Hindlimb muscle (tissue), 1 donor: ENCODE results near the gene HOXA3. TPM values are rescaled to one million over a fixed set of nuclear protein-coding genes. Genes with fewer than 3 reads are reported as not detected.

Source experiments
- DNase-seq: peaks from one replicate; pipeline ENCODE4 v3.0.0-alpha.2; 2013
- polyA plus RNA-seq: library from polyadenylated mRNA; unstranded; fragments of 120-200 nt; gene quantifications from one replicate; pipeline ENCODE4 v1.2.1, GENCODE V29; 2013; ENCODE audit not compliant: insufficient read length

The HOXA3 gene
- polyA plus RNA-seq, 1 donor = 11.2 TPM

DNA sequence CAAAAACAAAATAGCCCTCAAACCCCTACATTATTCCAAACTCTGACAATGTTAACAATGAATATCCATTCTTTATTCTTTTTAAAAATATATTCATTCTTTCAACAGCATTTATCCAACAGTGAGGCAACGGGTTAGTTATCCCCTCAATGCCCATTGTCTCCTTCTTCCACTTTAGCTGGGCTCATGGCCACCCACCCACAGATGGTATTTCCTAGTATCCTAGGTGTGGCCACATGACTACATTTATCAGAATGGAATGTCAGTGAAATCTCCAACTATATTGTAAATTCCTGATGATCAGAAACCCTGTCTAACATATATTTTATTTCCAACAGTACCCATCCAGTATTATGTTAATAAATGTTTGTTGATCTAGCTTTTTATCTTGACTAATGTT, 70.2 kb downstream of the HOXA3 start:
- no peak for DNase-seq

DNA sequence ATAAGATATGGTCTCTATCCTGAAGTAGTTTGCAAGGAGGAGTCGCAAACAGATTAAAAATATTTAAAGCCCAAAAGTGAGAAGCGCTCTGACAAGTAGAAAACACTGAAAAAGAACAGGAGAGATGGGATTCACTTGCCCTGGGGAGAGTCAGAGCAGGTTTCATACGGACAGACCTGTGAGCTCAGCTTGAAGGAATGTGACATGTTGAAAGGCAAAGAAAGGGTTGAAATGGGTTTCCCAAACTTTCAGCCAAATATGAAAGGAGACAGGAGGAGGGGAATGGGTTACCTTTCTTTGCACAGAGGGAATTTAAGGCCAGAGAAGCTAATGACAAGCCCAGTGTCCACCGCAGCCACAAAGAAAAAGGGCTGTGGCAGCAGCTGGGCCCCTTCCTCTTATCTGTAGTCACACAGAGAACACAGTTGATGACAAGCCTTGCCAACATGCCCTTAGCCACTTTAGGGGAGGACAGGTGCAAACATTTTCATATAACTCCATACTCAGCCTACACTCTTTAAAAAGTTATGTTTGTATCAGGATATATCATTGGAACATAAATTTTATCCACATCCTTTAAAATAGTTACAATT, 71.4 kb downstream of the HOXA3 start:
- no peak for DNase-seq

DNA sequence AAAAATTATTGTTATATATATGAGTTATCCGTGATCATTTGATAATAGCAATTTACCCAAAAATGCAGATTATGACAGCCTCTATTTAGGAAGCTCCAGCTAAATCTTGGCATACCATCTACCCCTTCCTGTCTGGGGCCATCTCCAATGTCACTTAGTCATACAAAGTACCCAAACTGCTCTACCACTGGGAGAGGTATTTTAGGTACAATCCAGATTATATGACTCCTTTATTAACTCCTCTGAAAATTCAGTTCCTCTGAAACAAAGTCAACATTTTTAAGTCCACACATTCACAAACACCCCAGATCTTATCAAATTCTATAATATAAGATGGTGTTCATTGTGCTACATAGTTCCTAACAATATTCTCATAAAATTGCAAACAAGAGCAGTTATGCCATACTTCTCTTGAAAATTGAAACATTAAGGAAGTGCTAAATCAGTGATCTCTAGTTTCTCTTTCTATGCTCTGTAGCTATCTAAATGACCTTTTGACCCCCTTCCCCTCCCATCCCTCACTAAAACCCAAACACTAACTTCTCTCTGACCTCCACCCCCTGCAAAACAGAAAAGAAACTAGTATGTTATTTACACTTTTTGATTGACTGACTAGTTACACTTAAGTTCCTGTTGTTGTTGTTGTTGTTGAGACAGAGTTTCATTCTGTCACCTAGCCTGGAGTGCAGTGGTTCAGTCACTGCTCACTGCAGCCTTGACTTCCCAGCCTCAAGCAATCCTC, 73.0 kb downstream of the HOXA3 start:
- no peak for DNase-seq

DNA sequence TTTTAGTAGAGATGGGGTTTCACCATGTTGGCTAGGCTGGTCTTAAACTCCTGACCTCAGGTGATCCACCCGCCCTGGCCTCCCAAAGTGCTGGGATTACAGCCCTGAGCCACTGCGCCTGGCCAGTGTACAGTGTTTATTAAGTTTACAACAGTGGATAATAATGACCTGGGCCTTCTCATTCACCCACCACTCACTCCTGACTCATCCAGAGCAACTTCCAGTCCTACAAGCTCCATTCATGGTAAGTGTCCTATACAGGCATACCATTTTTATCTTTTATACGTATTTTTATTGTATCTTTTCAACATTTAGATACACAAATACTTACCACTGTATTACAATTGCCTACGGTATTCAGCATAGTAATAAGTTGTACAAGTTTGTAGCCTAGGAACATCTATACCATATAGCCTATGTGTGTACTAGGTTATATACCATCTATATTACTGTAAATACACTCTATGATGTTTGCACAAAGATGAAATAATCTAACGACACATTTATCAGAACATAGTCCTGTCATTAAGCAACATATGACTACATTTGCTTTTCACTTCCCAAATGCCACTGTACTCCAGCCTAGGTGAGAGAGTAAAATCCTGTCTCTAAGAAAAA, 73.7 kb downstream of the HOXA3 start:
- DNase-seq = no peak

DNA sequence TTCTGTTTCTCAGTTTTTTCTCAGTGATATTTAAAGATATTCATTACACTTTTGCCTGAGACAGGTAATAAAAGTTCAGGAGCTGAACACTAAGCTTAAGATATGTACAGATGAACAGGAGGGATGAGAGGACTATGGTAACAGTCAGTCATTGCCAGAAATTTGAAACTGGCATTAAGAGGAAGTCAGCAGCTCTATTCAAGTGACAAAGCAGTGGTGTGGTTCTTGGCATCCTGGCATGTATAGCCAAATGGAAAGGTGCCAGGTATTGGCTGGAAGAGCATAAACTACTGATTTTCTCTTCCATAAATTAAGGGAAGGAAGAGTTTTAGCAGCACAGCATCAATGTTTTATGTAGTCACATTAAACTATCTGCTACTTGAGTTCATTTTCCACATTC, 79.3 kb downstream of the HOXA3 start:
- DNase-seq = no peak

DNA sequence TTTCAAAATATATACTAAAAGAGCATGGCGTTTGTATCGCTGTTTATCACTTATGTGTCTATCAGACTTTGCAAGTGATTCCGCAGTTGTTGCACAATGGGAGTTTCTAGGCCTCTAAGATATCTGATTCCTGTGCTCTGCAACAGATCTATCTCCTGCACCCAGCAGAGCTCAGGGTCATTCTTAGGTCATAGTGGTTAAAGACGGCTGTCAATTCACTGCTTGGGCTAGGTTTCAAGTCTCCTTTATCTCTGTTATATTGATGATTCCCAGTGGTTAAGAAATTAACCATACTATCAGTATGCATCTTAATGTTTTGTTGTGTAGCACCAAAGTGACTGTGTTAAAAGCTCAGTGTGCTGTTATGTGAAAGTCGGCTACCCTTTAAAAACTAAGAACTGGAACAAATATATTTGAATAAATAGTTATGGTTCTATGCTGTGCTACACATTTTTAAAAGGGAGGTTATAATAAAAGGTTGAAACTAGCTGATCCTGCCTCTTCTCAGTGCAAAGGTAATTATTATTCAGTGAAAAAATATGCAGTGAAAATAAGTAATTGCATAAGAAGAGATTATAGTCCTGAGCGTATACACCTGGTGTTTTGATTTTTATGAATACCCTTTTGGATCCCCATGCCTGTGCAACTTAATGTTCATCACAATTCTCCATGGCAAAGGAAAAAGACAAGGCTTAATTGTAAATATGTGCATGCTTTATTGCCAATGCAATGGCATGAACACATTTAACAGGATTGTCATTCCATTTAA, 80.6 kb downstream of the HOXA3 start:
- DNase-seq = no peak

DNA sequence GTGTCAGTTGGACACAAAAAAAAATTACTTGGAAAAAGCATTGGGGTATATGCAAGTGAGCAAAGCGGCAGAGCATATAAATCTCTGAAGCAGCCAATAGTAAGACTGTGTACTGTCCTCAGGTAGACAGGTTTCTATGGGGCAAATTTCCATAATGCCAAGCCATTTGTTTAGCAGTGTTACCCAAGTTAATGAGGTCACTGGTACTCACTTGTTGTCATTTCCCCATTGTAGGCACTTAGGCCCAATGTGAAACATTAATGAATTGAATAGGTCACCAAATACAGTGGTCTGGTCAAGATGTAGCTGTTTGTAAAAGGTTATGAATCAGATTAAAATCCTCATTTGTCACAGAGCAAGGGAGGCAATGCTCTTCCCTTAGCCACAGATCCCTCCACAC, 84.1 kb downstream of the HOXA3 start:
- DNase-seq = no peak

DNA sequence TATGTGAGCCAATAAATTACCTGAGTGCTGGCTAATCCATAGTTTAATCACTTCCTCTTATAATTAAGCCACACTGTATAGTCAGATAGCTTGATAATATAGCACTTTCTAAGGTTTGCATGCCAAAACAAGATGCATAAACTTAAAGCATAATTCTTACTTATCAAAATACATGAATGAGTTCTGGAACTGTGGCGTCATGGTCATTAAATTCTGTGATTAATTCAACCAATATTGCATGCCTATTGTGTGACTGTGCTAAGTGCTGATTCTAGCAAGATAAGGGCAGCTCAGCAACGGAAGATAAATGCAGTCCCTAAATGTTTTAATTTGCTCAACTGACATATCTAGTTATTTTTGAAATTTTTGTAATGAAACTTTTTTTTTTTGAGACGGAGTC, 86.2 kb downstream of the HOXA3 start:
- no peak for DNase-seq

DNA sequence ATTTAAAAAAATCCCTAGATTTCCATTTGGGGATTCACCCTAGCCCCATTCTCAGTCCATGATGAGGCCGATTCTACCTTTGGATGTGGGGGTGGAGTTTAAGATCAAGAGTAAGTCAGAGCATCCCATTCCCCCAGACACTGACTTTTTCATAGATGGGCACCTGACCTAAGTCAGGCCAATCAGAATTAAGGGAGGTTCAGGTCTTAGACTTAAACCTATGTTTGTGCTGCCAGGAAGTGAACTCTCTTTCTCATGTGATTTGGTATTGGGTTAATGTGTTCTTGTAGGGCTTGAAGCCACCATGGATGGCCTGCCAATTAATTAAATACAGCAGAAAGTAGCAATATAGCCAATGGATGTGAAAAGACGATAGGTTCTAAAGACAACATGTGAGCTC, 86.7 kb downstream of the HOXA3 start:
- no peak for DNase-seq

DNA sequence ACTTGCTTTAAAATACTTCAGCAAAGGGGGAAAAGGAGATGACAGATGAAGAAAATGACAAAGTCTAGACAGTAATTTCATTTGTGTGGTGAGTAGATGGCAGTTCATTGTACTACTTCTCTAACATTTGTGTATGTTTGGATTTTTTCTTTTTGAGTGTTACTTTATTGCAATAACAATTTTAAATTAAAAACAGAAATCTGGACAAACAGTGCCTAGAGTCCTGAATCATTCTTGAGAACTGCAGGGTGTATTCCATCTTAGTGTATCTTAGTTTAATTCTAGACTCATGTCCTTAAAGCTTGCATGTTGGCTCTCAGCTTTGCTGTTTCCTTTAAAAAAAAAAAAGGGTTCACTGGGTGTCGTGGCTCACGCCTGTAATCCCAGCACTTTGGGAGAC, 87.7 kb downstream of the HOXA3 start:
- DNase-seq = no peak

DNA sequence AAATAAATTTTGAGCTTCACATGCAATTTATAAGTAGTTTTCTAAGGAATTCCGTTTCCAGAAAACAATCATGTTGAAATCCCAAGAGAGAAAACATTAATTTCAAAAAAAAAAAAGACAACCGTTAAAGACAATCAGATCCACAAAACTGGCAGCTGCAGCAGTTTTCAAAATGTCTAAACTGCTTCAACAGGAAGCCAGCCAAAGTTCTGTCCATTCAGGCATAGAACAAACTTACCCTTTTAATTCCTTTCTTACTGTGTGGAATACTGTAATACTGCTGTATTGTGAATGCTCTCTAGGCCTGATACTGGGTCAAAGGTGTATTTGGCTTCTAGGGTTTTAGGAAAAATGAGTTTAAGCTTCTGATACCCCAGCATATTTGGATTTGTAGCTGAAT, 88.2 kb downstream of the HOXA3 start:
- DNase-seq = peak; percentile 49

DNA sequence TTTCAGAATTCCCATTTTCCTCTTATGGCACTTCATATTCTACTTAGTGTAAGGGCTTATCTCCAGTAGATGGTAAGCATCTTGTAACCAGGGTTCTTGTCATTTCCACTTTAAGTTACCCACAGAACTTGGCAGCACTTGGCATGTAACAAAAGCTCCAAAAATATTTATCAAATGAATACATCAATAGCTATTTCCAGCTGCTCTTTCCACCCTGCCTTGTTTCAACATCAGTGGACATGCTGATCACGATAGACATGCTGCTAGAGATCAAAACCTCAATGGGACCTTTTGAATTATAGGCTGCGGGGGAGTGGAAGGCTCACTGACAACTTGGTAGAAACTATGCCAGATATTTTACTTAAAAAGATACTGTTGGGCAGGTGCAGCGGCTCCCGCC, 89.4 kb downstream of the HOXA3 start:
- no peak for DNase-seq

Other genes starting within 250 kb of the HOXA3 start
- 0.50 TPM for gene HOXA1, start 56.6 kb downstream of the HOXA3 start, polyA plus RNA-seq
- 0.99 TPM for gene HOXA2, start 49.9 kb downstream of the HOXA3 start, polyA plus RNA-seq
- 24.6 TPM for gene HOXA4, start 21.8 kb downstream of the HOXA3 start, polyA plus RNA-seq
- 7.0 TPM for gene HOXA5, start 8.9 kb downstream of the HOXA3 start, polyA plus RNA-seq
- 5.6 TPM for gene HOXA6, start 4.8 kb downstream of the HOXA3 start, polyA plus RNA-seq
- 13.5 TPM for gene HOXA7, start 4.1 kb upstream of the HOXA3 start, polyA plus RNA-seq
- gene HOXA9, start 13.0 kb upstream of the HOXA3 start, polyA plus RNA-seq = 21.8 TPM
- 30.3 TPM for gene HOXA10, start 21.7 kb upstream of the HOXA3 start, polyA plus RNA-seq
- 2.7 TPM for gene HOXA11, start 32.6 kb upstream of the HOXA3 start, polyA plus RNA-seq
- not detected for gene HOXA13, start 47.5 kb upstream of the HOXA3 start, polyA plus RNA-seq
- gene EVX1, start 90.2 kb upstream of the HOXA3 start, polyA plus RNA-seq = not detected